Measurements from ENCODE around the gene VGLL1. TPM values are rescaled to one million over a fixed set of nuclear protein-coding genes. Genes with fewer than 3 reads are reported as not detected.

VGLL1 gene
- total and polyA plus RNA-seq, 8 donors, result 2.2 to 10.5 (median 8.3) TPM; not detected in 1

- H3K27me3 ChIP-seq, result peaks cover 12 to 21% of the 10 kb centered on the region in 2 donors
- TF ChIP-seq CTCF (IDR thresholded peaks at IDR 0.05), result no peak
- no peaks in the 10 kb centered on the region for H3K4me1 ChIP-seq
- H3K9me3 ChIP-seq, result no peaks in the 10 kb centered on the region
- H3K4me3 ChIP-seq, result no peak overlapping the region
- ATAC-seq (no peak), DNase-seq (no peak)
- H3K27ac ChIP-seq, result no peak overlapping the region
- intact Hi-C loops (cut with DNase I), result no loop called here
- H3K36me3 ChIP-seq, result no peaks in the 10 kb centered on the region
Observed at GRCh38 chrX:136493011-136493410, 39.0 kb upstream of the VGLL1 start.

- Histone ChIP-seq H3K4me3 (no peak overlapping the region), H3K9me3 (no peaks in the 10 kb centered on the region), H3K36me3 (no peaks in the 10 kb centered on the region), H3K27me3 (peaks cover 7 to 10% of the 10 kb centered on the region in 2 donors), H3K4me1 (peaks cover 0 to 14% of the 10 kb centered on the region in 2 donors), H3K27ac (no peak overlapping the region)
- ATAC-seq, result no peak
- intact Hi-C loops (cut with DNase I), result no loop called here
- TF ChIP-seq CTCF (IDR thresholded peaks at IDR 0.05), result no peak
- DNase-seq, result no peak
Observed at GRCh38 chrX:136495043-136495442, 37.0 kb upstream of the VGLL1 start.

- DNase-seq, result no peak
- H3K36me3 ChIP-seq, result peaks cover 0 to 7% of the 10 kb centered on the region in 2 donors
- peak overlapping the region; percentile 55 to 63 for H3K4me3 ChIP-seq
- peaks cover 0 to 14% of the 10 kb centered on the region in 2 donors for H3K4me1 ChIP-seq
- no peak for ATAC-seq
- intact Hi-C loops (cut with DNase I), result no loop called here
- H3K27me3 ChIP-seq, result peaks cover 2 to 6% of the 10 kb centered on the region in 2 donors
- no peaks in the 10 kb centered on the region for H3K9me3 ChIP-seq
- no peak for TF ChIP-seq CTCF (IDR thresholded peaks at IDR 0.05)
- H3K27ac ChIP-seq, result peak overlapping the region; percentile 91 to 93
Observed at GRCh38 chrX:136496186-136496763, 35.7 kb upstream of the VGLL1 start.

- intact Hi-C loops (cut with DNase I), result no loop called here
- peaks cover 0 to 14% of the 10 kb centered on the region in 2 donors for H3K4me1 ChIP-seq
- DNase-seq (peak; percentile 80 to 91 (median 88)), ATAC-seq (peak; percentile 93)
- H3K27ac ChIP-seq, result peak overlapping the region; percentile 91 to 93
- peak overlapping the region; percentile 55 to 63 for H3K4me3 ChIP-seq
- H3K9me3 ChIP-seq, result no peaks in the 10 kb centered on the region
- H3K36me3 ChIP-seq, result peaks cover 0 to 12% of the 10 kb centered on the region in 2 donors
- no peaks in the 10 kb centered on the region for H3K27me3 ChIP-seq
- no peak for TF ChIP-seq CTCF (IDR thresholded peaks at IDR 0.05)
Observed at GRCh38 chrX:136496764-136497555, 35.1 kb upstream of the VGLL1 start.

GRCh38 chrX:136497556-136498052 is 34.4 kb upstream of the VGLL1 start, which contains the start of gene HTATSF1:
Gene HTATSF1 (plus strand): TSS chrX:136497592. CDS start chrX:136497685, 93 bp downstream.
- H3K36me3 ChIP-seq, result peaks cover 0 to 16% of the 10 kb centered on the region in 2 donors

More at GRCh38 chrX:136497556-136498052, 34.4 kb upstream of the VGLL1 start, which contains the start of gene HTATSF1:
- Histone ChIP-seq H3K4me3 (peak within 1 kb of the TSS; percentile 55 to 63), H3K27ac (peak within 1 kb of the TSS; percentile 91 to 93), H3K4me1 (peaks cover 0 to 14% of the 10 kb centered on the region in 2 donors), H3K27me3 (no peaks in the 10 kb centered on the region), H3K9me3 (no peaks in the 10 kb centered on the region)
- peak; percentile 5 for ATAC-seq
- peak in 2 of 4 donors; percentile 36 to 65 for DNase-seq
- TF ChIP-seq CTCF (IDR thresholded peaks at IDR 0.05), result no peak
- intact Hi-C loops (cut with DNase I), result no loop called here

Measured in left lung (tissue), 10 donors.